IPS-18a (cell line): ENCODE measurements around the gene SRSF7.
"Not testable (repeated sequence)": the region's sequence is repeated elsewhere in the genome, so short reads cannot be mapped to it uniquely, and the experiment has no call there.

Experiments
- H3K27ac ChIP-seq: one replicate; pipeline ENCODE4 v1.5.1; 2013; ENCODE audit warnings: low read length
- H3K27me3 ChIP-seq: one replicate; pipeline ENCODE4 v1.6.1; 2013; ENCODE audit warnings: mild to moderate bottlenecking, low read length; ENCODE audit not compliant: control insufficient read depth, insufficient read depth
- H3K36me3 ChIP-seq: one replicate; pipeline ENCODE4 v1.6.1; 2013; ENCODE audit warnings: low read depth, low read length; ENCODE audit not compliant: control insufficient read depth
- H3K4me1 ChIP-seq: one replicate; pipeline ENCODE4 v1.6.1; 2013; ENCODE audit warnings: low read depth, low read length; ENCODE audit not compliant: control insufficient read depth
- H3K4me3 ChIP-seq: one replicate; pipeline ENCODE4 v1.5.1; 2013; ENCODE audit warnings: low read length
- H3K9ac ChIP-seq: one replicate; pipeline ENCODE4 v1.6.1; 2013; ENCODE audit warnings: mild to moderate bottlenecking, low read length, moderate library complexity
- H3K9me3 ChIP-seq: one replicate; pipeline ENCODE4 v1.6.1; 2013; ENCODE audit warnings: low read depth, low read length; ENCODE audit not compliant: control insufficient read depth

SRSF7 gene

DNA sequence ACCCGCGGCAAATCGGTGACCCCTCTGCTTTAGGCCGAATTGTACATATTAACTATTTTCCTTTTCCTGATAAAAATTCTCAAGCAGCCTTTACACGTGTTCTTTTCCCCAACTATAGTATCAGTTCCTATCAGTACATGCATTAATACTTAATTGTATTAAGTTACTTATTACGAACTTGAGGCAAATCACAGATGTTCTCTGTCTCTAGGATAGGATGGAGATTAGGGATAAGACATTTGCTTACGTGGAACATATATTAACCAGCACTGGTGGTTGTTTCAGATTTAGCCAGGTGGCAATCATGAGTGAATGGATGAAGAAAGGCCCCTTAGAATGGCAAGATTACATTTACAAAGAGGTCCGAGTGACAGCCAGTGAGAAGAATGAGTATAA, 27.5 kb upstream of the SRSF7 start:
- peak overlapping the region; percentile 29 for H3K27ac ChIP-seq
- peaks cover 4% of the 10 kb centered on the region for H3K4me1 ChIP-seq
- no peaks in the 10 kb centered on the region for H3K9me3 ChIP-seq
- peaks cover 6% of the 10 kb centered on the region for H3K36me3 ChIP-seq
- peak overlapping the region; percentile 99 for H3K4me3 ChIP-seq
- H3K27me3 ChIP-seq, result peaks cover 8% of the 10 kb centered on the region
- peak overlapping the region; percentile 94 for H3K9ac ChIP-seq

GRCh38 chr2:38776531-38776930, 25.4 kb upstream of the SRSF7 start:
- Histone ChIP-seq H3K9me3 (no peaks in the 10 kb centered on the region), H3K9ac (no peak overlapping the region), H3K36me3 (peaks cover 3% of the 10 kb centered on the region), H3K27ac (no peak overlapping the region), H3K27me3 (peaks cover 8% of the 10 kb centered on the region), H3K4me3 (no peak overlapping the region), H3K4me1 (peaks cover 4% of the 10 kb centered on the region)

DNA sequence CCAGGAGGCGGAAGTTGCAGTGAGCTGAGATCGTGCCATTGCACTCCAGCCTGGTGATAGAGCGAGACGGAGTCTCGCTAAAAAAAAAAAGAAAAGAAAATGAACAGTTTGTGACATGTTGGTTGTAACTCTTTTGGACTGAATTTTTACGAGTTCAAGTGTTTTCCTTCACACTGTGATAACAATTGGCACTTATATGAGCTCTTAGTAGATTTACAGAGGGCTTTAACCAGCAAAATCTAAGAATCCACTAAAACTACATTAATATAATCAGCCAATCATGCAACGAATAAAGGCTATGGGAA, 24.7 kb upstream of the SRSF7 start:
- no peak overlapping the region for H3K9ac ChIP-seq
- H3K9me3 ChIP-seq, result no peaks in the 10 kb centered on the region
- peaks cover 4% of the 10 kb centered on the region for H3K4me1 ChIP-seq
- no peaks in the 10 kb centered on the region for H3K36me3 ChIP-seq
- no peak overlapping the region for H3K27ac ChIP-seq
- H3K27me3 ChIP-seq, result peaks cover 8% of the 10 kb centered on the region
- H3K4me3 ChIP-seq, result no peak overlapping the region

DNA sequence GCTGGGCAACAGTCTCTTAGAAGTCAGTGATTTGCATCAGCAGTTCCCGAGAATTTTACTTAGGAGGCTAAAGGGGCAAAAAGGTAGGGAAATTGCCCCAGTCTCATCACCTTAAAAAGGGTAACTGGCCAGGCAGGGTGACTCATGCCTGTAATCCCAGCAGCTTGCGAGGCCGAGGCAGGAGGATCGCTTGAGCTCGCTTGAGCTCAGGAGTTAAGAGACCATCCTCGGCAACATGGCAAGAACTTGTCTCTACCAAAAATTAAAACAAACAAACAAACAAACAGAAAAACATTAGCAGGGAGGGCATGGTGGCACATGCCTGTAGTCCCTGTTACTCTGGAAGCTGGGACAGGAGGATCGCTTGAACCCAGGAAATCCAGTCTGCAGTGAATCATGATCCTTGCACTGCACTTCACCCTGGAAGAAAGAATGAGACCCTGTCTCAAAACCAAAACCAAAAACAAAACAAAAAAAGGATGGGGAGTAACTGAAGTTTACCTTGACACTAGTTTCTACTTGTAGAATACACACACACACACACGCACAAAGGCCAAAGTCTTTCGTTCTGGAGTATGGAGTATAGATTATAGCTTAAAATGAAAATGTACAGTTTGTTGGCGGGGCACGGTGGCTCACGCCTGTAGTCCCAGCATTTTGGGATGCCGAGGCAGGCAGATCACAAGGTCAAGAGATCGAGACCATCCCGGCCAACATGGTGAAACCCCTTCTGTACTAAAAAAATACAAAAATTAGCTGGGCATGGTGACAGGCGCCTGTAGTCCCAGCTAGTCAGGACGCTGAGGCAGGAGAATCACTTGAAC, 24.1 kb upstream of the SRSF7 start:
- no peak overlapping the region for H3K27ac ChIP-seq
- no peaks in the 10 kb centered on the region for H3K9me3 ChIP-seq
- no peak overlapping the region for H3K4me3 ChIP-seq
- no peak overlapping the region for H3K9ac ChIP-seq
- peaks cover 4% of the 10 kb centered on the region for H3K4me1 ChIP-seq
- H3K27me3 ChIP-seq, result peaks cover 8% of the 10 kb centered on the region
- no peaks in the 10 kb centered on the region for H3K36me3 ChIP-seq

DNA sequence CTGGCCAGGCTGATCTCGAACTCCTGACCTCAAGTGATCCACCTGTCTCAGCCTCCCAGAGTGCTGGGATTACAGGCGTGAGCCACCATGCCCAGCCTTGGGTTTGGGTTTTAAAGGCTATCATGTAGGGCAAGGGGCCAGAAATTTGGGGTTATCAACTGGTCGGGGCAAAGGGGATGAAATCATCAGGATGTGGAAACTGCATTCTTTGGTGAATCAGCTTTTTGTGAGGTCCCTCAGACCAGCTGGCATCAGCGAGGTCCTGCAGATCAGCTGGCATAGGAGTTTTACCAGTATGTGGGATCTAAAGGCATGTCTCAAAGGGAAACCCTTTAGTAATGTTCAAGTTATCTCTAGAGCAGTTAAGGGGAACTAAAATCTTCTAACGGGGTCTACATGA, 20.5 kb upstream of the SRSF7 start:
- no peak overlapping the region for H3K27ac ChIP-seq
- no peak overlapping the region for H3K4me3 ChIP-seq
- no peaks in the 10 kb centered on the region for H3K4me1 ChIP-seq
- H3K9ac ChIP-seq, result no peak overlapping the region
- H3K9me3 ChIP-seq, result no peaks in the 10 kb centered on the region
- H3K36me3 ChIP-seq, result no peaks in the 10 kb centered on the region
- H3K27me3 ChIP-seq, result peaks cover 8% of the 10 kb centered on the region

DNA sequence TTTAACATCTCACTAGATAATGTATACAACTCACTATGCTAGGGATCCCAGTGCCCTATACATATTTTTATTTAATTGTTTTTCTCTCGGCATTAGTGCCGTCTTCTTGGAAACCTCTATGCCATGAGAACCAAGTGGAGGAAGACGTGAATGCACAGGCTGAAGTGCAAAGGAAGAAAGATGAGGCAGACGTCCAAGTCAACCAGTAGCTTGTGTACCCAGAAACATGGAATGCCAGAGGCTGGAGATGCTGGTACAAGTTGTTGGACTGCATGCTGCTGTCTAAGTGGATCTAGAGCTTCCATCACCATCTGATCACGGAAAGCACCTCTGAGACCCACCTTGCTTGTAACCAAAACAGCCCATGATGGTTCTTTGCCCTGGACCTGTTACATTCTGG, 14.4 kb upstream of the SRSF7 start:
- Histone ChIP-seq H3K9ac (no peak overlapping the region), H3K9me3 (no peaks in the 10 kb centered on the region), H3K4me1 (no peaks in the 10 kb centered on the region), H3K36me3 (no peaks in the 10 kb centered on the region), H3K4me3 (no peak overlapping the region), H3K27ac (no peak overlapping the region), H3K27me3 (no peaks in the 10 kb centered on the region)

DNA sequence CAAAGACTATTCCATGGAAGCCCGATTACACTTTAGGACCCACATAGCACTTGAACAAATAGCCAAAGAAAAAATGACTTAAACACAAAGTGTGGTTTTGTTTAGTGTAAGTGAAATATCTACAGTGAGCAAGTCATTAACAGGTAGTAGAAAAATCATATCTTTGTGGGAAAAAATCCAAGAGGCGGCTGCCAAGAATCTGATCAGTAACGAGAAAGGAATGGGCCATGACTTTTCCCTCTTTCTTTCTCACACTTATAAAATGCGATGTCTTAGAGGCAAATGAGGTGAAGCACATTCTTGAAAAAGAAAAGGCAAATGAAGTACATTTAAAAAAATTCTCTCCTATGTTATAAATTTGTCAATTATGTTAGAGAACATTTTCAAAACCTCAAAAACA, 14.0 kb upstream of the SRSF7 start:
- H3K9me3 ChIP-seq, result no peaks in the 10 kb centered on the region
- H3K9ac ChIP-seq, result no peak overlapping the region
- H3K27ac ChIP-seq, result no peak overlapping the region
- no peaks in the 10 kb centered on the region for H3K4me1 ChIP-seq
- no peaks in the 10 kb centered on the region for H3K36me3 ChIP-seq
- no peaks in the 10 kb centered on the region for H3K27me3 ChIP-seq
- no peak overlapping the region for H3K4me3 ChIP-seq

- Histone ChIP-seq H3K4me1 (no peaks in the 10 kb centered on the region), H3K9me3 (no peaks in the 10 kb centered on the region), H3K36me3 (no peaks in the 10 kb centered on the region), H3K4me3 (no peak overlapping the region), H3K27ac (no peak overlapping the region), H3K27me3 (no peaks in the 10 kb centered on the region), H3K9ac (no peak overlapping the region)
Measured at GRCh38 chr2:38763728-38764127, 12.6 kb upstream of the SRSF7 start.

GRCh38 chr2:38763228-38763627, 12.1 kb upstream of the SRSF7 start:
- Histone ChIP-seq H3K36me3 (no peaks in the 10 kb centered on the region), H3K27ac (no peak overlapping the region), H3K27me3 (no peaks in the 10 kb centered on the region), H3K9ac (no peak overlapping the region), H3K9me3 (no peaks in the 10 kb centered on the region), H3K4me3 (no peak overlapping the region), H3K4me1 (no peaks in the 10 kb centered on the region)

- not testable (repeated sequence) for H3K9me3 ChIP-seq, H3K4me3 ChIP-seq
Measured at GRCh38 chr2:38755891-38756290, 4.7 kb upstream of the SRSF7 start.

DNA sequence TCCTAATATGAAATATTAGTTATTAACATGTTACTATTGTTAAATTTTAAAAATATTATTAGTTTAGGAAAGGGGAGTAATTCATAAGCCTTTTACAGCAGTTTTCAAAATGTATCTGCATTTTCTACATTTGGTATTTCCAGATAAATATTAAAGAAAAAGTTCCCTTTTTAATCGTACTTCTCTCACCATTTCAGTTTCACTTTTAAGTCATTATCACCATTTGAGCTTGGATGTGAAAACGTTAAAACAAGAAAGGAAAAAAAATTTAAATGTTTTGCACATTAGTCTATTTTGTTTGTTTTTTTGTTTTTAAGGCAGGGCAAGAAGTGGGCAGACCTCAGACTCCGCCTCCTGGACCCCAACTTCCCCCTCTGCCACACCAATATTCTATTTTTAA, 3.3 kb upstream of the SRSF7 start:
- Histone ChIP-seq H3K4me1 (peaks cover 10% of the 10 kb centered on the region), H3K27me3 (no peaks in the 10 kb centered on the region), H3K9ac (no peak overlapping the region), H3K4me3 (no peak overlapping the region), H3K27ac (no peak overlapping the region), H3K36me3 (peaks cover 6% of the 10 kb centered on the region), H3K9me3 (no peaks in the 10 kb centered on the region)

More at GRCh38 chr2:38755891-38756290, 4.7 kb upstream of the SRSF7 start:
- H3K9ac ChIP-seq, H3K4me1 ChIP-seq, H3K27me3 ChIP-seq, H3K27ac ChIP-seq, H3K36me3 ChIP-seq: not testable (repeated sequence)

GRCh38 chr2:38754049-38754448, 2.9 kb upstream of the SRSF7 start:
- Histone ChIP-seq H3K9ac (no peak overlapping the region), H3K27me3 (no peaks in the 10 kb centered on the region), H3K36me3 (peaks cover 10% of the 10 kb centered on the region), H3K27ac (no peak overlapping the region), H3K4me1 (peaks cover 10% of the 10 kb centered on the region), H3K9me3 (no peaks in the 10 kb centered on the region), H3K4me3 (no peak overlapping the region)
